Heart right ventricle (tissue), 16 donors: ENCODE measurements around the gene LTBP1. TPM values are rescaled to one million over a fixed set of nuclear protein-coding genes. Genes with fewer than 3 reads are reported as not detected.

Experiments used
- ATAC-seq, 8 donors: fragments of 200-7000 bp; cut with Tn5 transposase; one replicate each; pipeline ENCODE4 v1.9.1; 2020; ENCODE audit warnings: mild to moderate bottlenecking in 8 of 8, moderate library complexity in 8 of 8, moderate number of reproducible peaks in 1 of 8
- DNase-seq, 2 donors: peaks; one replicate each; pipeline ENCODE4 v3.0.0-alpha.2; 2020
- H3K27ac ChIP-seq, 10 donors: fragments of 200-600 bp; sonication (generic) in 2 of 10; one replicate each; pipeline versions ENCODE4 v1.5.0 to v1.8.0; 2020 to 2022; ENCODE audit warnings: mild to moderate bottlenecking in 3 of 10
- H3K27me3 ChIP-seq, 7 donors: fragments of 200-600 bp; one replicate each; pipeline ENCODE4 v1.8.0; 2021 to 2022; ENCODE audit warnings: mild to moderate bottlenecking in 2 of 7
- H3K36me3 ChIP-seq, 9 donors: fragments of 200-600 bp; sonication (generic) in 1 of 9; one replicate each; pipeline versions ENCODE4 v1.5.0 to v1.8.0; 2020 to 2022; ENCODE audit warnings: mild to moderate bottlenecking in 2 of 9
- H3K4me1 ChIP-seq, 9 donors: fragments of 200-600 bp; sonication (generic) in 1 of 9; one replicate each; pipeline versions ENCODE4 v1.5.0 to v1.8.0; 2020 to 2022; ENCODE audit warnings: mild to moderate bottlenecking in 4 of 9
- H3K4me3 ChIP-seq, 10 donors: fragments of 200-600 bp; sonication (generic) in 2 of 10; one replicate each; pipeline versions ENCODE4 v1.5.0 to v1.8.0; 2020 to 2022; ENCODE audit warnings: mild to moderate bottlenecking in 7 of 10, moderate library complexity in 2 of 10
- H3K9me3 ChIP-seq, 11 donors: fragments of 200-600 bp in 10 of 11; sonication (generic) in 2 of 11; one replicate each; pipeline versions ENCODE4 v1.5.0 to v1.8.0; 2013 to 2022; ENCODE audit warnings: mild to moderate bottlenecking in 2 of 11, control low read depth in 1 of 11, moderate library complexity in 1 of 11
- CTCF ChIP-seq, 9 donors: fragments of 200-600 bp; sonication (generic) in 2 of 9; IDR thresholded peaks; one replicate each; pipeline versions ENCODE4 v1.5.0 to v1.8.0; 2021 to 2022; ENCODE audit warnings: antibody characterized with exemption in 9 of 9, mild to moderate bottlenecking in 5 of 9, moderate library complexity in 1 of 9
- WGBS, 2 donors: extraction: QIAGEN DNeasy Blood & Tissue Kit; methylation state at CpG; one replicate each; pipeline ENCODE4 v1.1.7; 2013; ENCODE audit warnings: inconsistent platforms in 1 of 2; 5-methylcytosine and 5-hydroxymethylcytosine counted together
- intact Hi-C, 10 donors: fragments of 100-400 bp; cut with DNase I; formaldehyde crosslinking; loops; one replicate each; pipeline versions ENCODE4 v1.11.1 to v1.14.2; 2022
- polyA plus RNA-seq, 2 donors: library from polyadenylated mRNA; stranded (reverse); fragments of 200-250 nt; gene quantifications; one replicate each; pipeline ENCODE4 v1.2.3, GENCODE V29; 2013
- total RNA-seq, 10 donors: library from RNA; stranded (reverse); fragmentation: NEBNext Ultra II Directional in 3 of 10; extraction: Animal tissue kit (Norgen Biotek cat#: 25700) in 3 of 10; gene quantifications; one replicate each; pipeline versions ENCODE4 v1.2.1 to v1.2.4, GENCODE V29; 2021 to 2023
- donor health status: Arrhythmogenic right ventricular cardiomyopathy.
- donor health status: ischemic (EF 13 %, LVEDD 7.1; RV severe dilation, severe dysfunction).
- donor health status: healthy with polysubstance abuse.
- donor health status: DM: no; HTN: yes; CAD: no.
- donor health status: DM: no; HTN: no; CAD: no.
- donor health status: ischemic (EF 25% LVEDD 6.9; RV normal size, moderate dysfunction).
- donor health status: ischemic (EF 25% LVEDD 5.7; RV mildly dilated, moderate dysfunction).
- donor health status: healthy.
- donor health status: DM: yes; HTN: yes; CAD: no.
- donor health status: Ischemic cardiomyopathy.
- donor health status: ischemic (EF 35%, LVEDD 5.7; RV mildly dilated, moderate dysfunction).
- donor health status: nonischemic (EF 11% LVEDD 7.7; RV severe dilation, severe dysfunction).
- donor health status: DM: yes; HTN: yes; CAD: no.
- donor health status: PGD.
- donor health status: ischemic (EF 29% LVEDD 5.4; RV normal size, mild dysfunction).
- donor health status: nonischemic (EF 23%, LVEDD 6.1; RV moderate dilation, normal function).

LTBP1 gene
- total and polyA plus RNA-seq, 12 donors: 22.4 to 164 (median 84.3) TPM

GRCh38 chr2:33008716-33009115 lies 62.0 kb downstream of the LTBP1 start:
- ATAC-seq: peak in 6 of 8 donors; percentile 44 to 86 (median 61)
- Histone ChIP-seq H3K4me1 (peaks cover 0 to 28% (median 9%) of the 10 kb centered on the region in 9 donors), H3K27ac (peak overlapping the region in 1 of 10 donors; percentile 10), H3K36me3 (peaks cover 0 to 3% (median 0%) of the 10 kb centered on the region in 9 donors), H3K27me3 (no peaks in the 10 kb centered on the region), H3K4me3 (no peak overlapping the region), H3K9me3 (no peaks in the 10 kb centered on the region)
- TF ChIP-seq CTCF (IDR thresholded peaks at IDR 0.05): no peak
- WGBS, 2 donors: 72 to 78% methylated on average over 1 of the region's 1 CpG
- intact Hi-C loops: loop anchor here in 1 of 10 donors (5.0 kb wide), 1 partner anchor 61 kb away; the partner anchor contains the start of gene LTBP1
- no peak for DNase-seq

- no peak for TF ChIP-seq CTCF (IDR thresholded peaks at IDR 0.05)
- H3K27ac ChIP-seq: no peak overlapping the region
- intact Hi-C loops: loop anchor here in 1 of 10 donors (5.0 kb wide), 1 partner anchor 62 kb away; the partner anchor contains the start of gene LTBP1
- no peaks in the 10 kb centered on the region for H3K27me3 ChIP-seq
- ATAC-seq (no peak), DNase-seq (no peak)
- WGBS, 2 donors: 96 to 97% methylated on average over 3 of the region's 3 CpGs
- peaks cover 0 to 3% (median 0%) of the 10 kb centered on the region in 9 donors for H3K36me3 ChIP-seq
- peaks cover 0 to 33% (median 12%) of the 10 kb centered on the region in 9 donors for H3K4me1 ChIP-seq
- no peaks in the 10 kb centered on the region for H3K9me3 ChIP-seq
- H3K4me3 ChIP-seq: no peak overlapping the region
Observed at GRCh38 chr2:33009249-33009648, 62.5 kb downstream of the LTBP1 start.

GRCh38 chr2:33011373-33011772 lies 64.6 kb downstream of the LTBP1 start:
- TF ChIP-seq CTCF (IDR thresholded peaks at IDR 0.05): no peak
- H3K4me3 ChIP-seq: no peak overlapping the region
- no peak overlapping the region for H3K27ac ChIP-seq
- no peaks in the 10 kb centered on the region for H3K27me3 ChIP-seq
- peaks cover 0 to 3% (median 0%) of the 10 kb centered on the region in 9 donors for H3K36me3 ChIP-seq
- intact Hi-C loops: loop anchor here in 3 of 10 donors (10.0 kb wide), 2 partner anchors 47 to 57 kb away; no protein-coding TSS in a partner anchor
- peaks cover 0 to 48% (median 21%) of the 10 kb centered on the region in 9 donors for H3K4me1 ChIP-seq
- 85 to 96% methylated on average over 2 of the region's 2 CpGs for WGBS, 2 donors
- DNase-seq: no peak
- no peaks in the 10 kb centered on the region for H3K9me3 ChIP-seq
- ATAC-seq: no peak

GRCh38 chr2:33011941-33012340 lies 65.2 kb downstream of the LTBP1 start:
- intact Hi-C loops: loop anchor here in 3 of 10 donors (10.0 kb wide), 2 partner anchors 47 to 57 kb away; no protein-coding TSS in a partner anchor

More at GRCh38 chr2:33011941-33012340, 65.2 kb downstream of the LTBP1 start:
- 86 to 92% methylated on average over 3 of the region's 3 CpGs for WGBS, 2 donors
- no peak overlapping the region for H3K27ac ChIP-seq
- TF ChIP-seq CTCF (IDR thresholded peaks at IDR 0.05): no peak
- no peak for ATAC-seq
- no peak overlapping the region for H3K4me3 ChIP-seq
- peaks cover 0 to 3% (median 0%) of the 10 kb centered on the region in 9 donors for H3K36me3 ChIP-seq
- H3K4me1 ChIP-seq: peaks cover 0 to 50% (median 21%) of the 10 kb centered on the region in 9 donors
- H3K27me3 ChIP-seq: no peaks in the 10 kb centered on the region
- no peaks in the 10 kb centered on the region for H3K9me3 ChIP-seq
- DNase-seq: no peak
